GM12865 (cell line): ENCODE measurements around the gene OPN4.
A peak's percentile ranks its signal among the peaks of the same experiment; 100 is the strongest.

ENCODE experiments used
- DNase-seq: peaks from one replicate; pipeline ENCODE4 v3.0.0; 2010; ENCODE audit warnings: low read depth
- H3K4me3 ChIP-seq: 2 replicates; pipeline ENCODE4 v1.5.1; 2011; ENCODE audit warnings: mild to moderate bottlenecking, low read depth, low read length, control low read depth
- CTCF ChIP-seq: IDR thresholded peaks from 2 replicates; pipeline ENCODE4 v1.5.1; 2011; ENCODE audit warnings: low read length, control low read depth, low read depth, inconsistent platforms; ENCODE audit not compliant: insufficient read depth; ENCODE audit errors: missing control alignments

OPN4 gene

GRCh38 chr10:86673827-86674581 lies 19.7 kb downstream of the OPN4 start:
- DNase-seq, result no peak
- no peak overlapping the region for H3K4me3 ChIP-seq
- TF ChIP-seq CTCF, result no peak

- DNase-seq, result no peak
- TF ChIP-seq CTCF, result no peak
- no peak overlapping the region for H3K4me3 ChIP-seq
Observed at GRCh38 chr10:86674912-86675311, 20.6 kb downstream of the OPN4 start.

GRCh38 chr10:86677374-86677773 lies 23.0 kb downstream of the OPN4 start:
- TF ChIP-seq CTCF, result no peak
- no peak for DNase-seq
- H3K4me3 ChIP-seq, result no peak overlapping the region

GRCh38 chr10:86678999-86679792 lies 24.8 kb downstream of the OPN4 start:
- H3K4me3 ChIP-seq, result no peak overlapping the region
- no peak for TF ChIP-seq CTCF
- DNase-seq, result peak; percentile 37

GRCh38 chr10:86681047-86681446 lies 26.7 kb downstream of the OPN4 start:
- no peak for TF ChIP-seq CTCF
- H3K4me3 ChIP-seq, result no peak overlapping the region
- no peak for DNase-seq

- TF ChIP-seq CTCF, result no peak
- no peak for DNase-seq
- H3K4me3 ChIP-seq, result no peak overlapping the region
Observed at GRCh38 chr10:86681722-86682386, 27.5 kb downstream of the OPN4 start.
